T47D (cell line): ENCODE data around the gene EID3.

Experiments
- DNase-seq, 2 experiments: peaks; one replicate each; pipeline versions ENCODE4 v3.0.0 to v3.0.0-alpha.2; 2011 to 2012; ENCODE audit warnings: low read depth in 1 of 2, low spot score in 1 of 2
- JUND ChIP-seq: IDR thresholded peaks from 2 replicates; pipeline ENCODE4 v1.6.1; 2012; ENCODE audit warnings: low read depth
- in situ Hi-C: cut with HindIII; loops from 2 replicates; pipeline ENCODE4 v1.10.0; 2016; ENCODE audit warnings: low sequenced_read_pairs, low pct_unique_long_range_greater_than_20kb

EID3 gene

GRCh38 chr12:104351057-104351983 is 47.8 kb downstream of the EID3 start:
- in situ Hi-C loops: no loop called here
- DNase-seq: no peak

GRCh38 chr12:104352106-104352713 is 48.7 kb downstream of the EID3 start:
- in situ Hi-C loops: no loop called here
- TF ChIP-seq JUND: no peak
- DNase-seq: no peak

More at GRCh38 chr12:104351057-104351983, 47.8 kb downstream of the EID3 start:
- TF ChIP-seq JUND: no peak

GRCh38 chr12:104353012-104353981 is 49.8 kb downstream of the EID3 start:
- DNase-seq: no peak
- TF ChIP-seq JUND: no peak
- in situ Hi-C loops: no loop called here

- in situ Hi-C loops: no loop called here
- no peak for TF ChIP-seq JUND
- no peak for DNase-seq
Measured at GRCh38 chr12:104354167-104354867, 50.8 kb downstream of the EID3 start.
